ENCODE measurements around the gene USP1.

The USP1 gene

DNA sequence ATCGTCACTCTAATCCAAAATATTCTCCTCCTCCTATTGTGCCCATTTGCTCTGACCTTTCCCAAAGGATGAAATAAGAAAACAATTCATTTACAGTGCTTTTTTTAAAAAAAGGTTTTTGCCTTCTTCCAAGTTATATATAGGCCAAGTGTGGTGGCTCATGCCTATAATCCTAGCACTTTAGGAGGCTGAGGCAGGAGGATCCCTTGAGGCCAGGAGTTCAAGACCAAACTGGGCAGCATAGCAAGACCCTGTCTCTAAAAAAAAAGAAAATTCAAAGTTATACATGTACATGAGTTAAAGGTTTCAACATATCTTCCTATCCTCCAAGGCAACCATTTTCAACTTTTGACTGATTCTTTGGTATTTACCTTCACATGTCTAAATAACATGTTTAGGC, 10.1 kb upstream of the USP1 start:
- DNase-seq, result no peak

DNA sequence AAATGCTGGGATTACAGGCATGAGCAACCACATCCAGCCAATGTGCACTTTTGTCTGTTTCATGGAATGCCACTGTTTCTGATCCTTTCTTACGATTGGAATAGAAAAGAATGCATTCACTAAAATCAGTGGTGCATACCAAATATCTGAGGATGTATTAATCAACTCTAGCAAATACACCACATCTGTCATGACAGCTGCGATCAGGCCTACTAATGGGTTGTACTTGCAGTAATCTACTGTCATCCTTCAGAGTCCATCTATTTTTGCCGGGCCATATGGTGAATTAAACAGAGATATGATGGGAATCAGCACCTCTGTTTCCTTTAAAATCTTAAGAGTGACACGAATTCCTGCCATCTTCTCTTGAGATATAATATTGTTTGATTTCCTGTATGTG, 8.5 kb upstream of the USP1 start:
- no peak for DNase-seq

DNA sequence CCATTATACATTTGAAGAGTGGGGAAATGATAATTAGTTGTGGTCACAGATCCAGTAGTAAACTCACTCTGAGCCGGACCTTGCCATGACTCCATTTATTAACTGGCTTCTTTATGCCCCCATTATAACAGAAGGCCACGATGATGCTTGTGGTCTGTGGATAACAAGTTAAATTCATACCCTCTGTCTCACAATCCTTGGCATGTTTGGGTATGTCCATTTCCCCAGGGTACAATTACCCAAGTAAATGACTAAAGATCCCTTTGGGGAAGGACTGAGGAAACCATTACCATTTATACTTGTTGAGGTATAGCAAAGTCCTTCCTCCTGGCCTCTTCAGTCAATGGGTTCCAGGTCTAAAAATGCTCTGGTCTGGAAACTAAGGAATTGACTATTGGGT, 7.3 kb upstream of the USP1 start:
- DNase-seq, result no peak

DNA sequence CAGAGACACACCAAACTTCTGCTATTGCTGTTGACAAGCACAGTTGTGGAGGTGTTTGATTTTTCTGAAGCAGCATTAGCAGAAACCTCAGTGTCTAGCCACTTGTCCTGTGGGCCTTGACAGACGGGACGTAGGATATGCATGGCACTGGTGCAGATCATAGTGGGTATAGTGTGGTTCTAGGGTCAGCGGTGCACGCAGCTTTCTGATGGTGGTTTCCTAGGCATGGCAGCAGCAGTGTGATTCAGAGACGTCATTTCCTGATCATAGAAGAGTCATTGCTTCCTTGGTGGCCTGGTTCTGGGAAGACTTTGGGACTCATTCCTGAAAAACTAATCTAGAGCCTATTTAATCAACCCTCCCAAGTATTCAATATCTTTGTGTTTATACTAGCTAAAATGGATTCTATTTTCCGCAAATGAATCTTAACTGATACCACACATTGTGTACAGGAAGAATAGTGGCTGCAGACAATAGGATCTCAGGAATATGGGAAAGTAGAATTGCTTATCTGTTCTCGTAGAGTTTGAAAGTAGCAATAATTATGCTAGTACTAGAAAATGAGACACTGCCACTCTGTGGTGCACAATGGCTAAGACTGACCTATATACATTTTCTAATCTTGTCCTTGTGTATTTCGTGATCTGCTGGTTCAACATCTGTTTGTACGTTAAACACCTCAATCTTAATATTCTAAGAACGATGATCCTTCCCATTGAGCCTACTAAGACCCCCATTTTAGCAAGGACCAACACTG, 2.8 kb upstream of the USP1 start:
- no peak for DNase-seq

DNA sequence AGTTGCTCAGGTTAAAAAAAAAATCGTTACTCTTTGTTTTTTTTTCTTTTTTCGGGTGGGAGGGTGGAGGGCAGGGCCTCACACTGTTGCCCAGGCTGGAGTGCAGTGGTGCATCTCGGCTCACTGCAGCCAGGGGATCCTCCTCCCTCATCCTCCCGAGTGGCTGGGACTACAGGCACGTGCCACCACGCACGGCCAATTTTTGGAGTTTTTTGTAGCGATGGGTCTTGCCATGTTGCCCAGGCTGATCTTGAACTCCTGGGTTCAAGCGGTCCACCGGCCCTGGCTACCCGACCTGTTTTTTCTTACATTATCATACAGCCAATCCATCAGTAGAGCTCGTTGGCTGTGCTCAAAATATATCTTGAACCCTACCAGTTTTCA, 2.2 kb upstream of the USP1 start:
- DNase-seq, result no peak

DNA sequence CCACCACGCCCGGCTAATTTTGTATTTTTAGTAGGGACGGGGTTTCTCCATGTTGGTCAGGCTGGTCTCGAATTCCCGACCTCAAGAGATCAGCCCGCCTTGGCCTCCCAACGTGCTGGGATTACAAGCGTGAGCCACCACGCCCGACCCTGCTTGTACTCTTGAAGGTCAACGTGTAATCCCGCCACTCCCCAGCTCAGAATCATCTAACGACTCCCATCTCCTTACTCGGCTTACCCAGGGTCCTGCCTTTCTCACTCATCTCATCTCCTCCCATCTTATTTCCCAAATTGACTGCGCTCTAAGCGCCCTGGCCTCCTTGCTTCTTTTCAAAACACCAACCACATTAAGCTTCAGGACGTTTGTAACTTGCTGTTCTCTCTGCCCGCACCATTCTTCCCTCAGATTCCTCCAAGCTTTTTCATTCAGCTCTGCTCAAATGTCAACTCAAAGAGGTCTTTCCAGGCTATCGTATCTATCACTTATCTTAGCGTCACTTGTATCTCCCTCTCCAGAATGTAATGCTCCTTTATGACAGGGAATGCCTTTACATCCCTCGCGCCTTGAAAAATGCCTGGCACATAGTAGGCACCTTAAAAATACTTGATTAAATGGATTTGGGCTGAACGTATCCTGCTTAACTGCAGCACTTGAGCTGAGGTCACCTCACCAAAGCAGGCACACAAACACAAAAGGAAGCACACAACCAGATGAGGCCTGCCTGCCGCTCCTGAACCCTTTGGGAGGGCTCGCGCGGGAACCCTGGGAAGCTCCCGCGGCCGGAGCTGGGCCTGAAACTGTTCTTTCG, 1.4 kb upstream of the USP1 start:
- DNase-seq, result no peak

DNA sequence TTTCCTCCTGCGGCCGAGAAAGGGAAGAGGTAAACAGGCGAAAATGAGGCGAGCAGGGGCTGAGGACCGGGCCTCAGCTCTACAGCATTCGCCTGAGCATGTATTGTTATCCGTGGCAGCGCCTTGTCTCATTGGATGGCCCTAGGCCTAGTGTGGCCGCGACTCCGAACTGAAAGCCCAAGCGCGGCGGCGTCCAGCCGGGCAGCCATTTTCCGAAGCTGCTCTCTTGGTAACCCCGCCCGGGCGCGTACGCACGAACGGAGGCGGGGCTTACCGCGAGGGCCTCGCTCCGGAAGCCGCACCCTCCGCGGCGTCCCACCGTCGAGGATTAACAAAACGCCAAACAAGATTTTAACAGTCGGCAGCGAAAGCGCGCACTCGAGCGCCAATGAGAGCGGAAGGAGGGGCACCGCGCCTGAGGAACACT, 797 bp upstream of the USP1 start:
- DNase-seq, result no peak

DNA sequence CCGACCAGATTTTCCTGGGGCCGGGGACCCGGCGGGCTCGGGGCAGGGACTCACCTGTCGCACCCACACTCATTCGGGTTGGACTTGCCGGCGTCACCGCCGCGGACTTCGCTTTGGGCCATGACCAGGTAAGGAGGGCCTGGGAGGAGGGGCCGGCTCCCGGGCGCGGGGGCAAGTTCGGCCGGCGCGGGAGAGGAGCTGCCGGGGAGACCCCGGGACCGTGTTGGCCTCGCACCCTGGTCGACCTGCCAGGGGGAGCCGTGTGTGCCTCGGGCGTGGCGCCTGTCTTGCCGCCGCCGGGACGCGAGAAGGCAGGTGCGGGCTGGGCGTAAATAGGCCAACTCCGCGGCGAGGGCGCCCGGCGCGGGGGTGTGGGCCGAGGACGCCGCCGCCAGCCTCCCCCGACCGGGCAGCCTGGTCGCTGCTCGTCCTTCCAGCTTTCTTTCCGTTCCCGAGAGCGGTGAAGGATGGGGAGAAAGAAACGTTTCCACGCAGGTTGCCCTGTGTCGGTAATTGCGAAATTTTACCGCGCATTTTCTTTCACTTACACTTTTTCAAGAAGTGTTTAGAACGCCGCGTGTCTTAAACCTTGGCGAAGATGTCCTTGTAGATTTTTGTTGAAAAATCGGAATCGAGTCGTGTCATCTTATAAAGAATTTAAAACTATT, 558 bp downstream of the USP1 start:
- no peak for DNase-seq

DNA sequence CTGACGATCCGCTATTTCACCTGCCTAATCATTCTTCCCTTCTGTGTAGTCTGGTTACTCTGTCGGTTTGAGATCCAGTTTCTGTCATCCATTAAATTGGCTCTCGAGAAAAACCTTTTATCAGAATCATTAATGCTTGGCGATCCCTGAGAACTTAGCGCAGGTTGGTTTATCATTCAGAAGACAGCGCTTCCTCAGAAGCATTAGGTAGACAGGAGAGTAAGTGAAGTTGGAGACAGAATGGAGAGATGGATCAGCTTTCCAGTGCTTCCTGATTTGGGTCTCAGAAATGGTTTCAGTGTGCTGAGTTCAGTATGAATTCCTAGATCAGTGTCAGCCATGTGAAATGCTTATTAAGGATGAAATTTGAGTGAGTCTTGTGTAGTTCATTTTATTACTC, 1.3 kb downstream of the USP1 start:
- no peak for DNase-seq

DNA sequence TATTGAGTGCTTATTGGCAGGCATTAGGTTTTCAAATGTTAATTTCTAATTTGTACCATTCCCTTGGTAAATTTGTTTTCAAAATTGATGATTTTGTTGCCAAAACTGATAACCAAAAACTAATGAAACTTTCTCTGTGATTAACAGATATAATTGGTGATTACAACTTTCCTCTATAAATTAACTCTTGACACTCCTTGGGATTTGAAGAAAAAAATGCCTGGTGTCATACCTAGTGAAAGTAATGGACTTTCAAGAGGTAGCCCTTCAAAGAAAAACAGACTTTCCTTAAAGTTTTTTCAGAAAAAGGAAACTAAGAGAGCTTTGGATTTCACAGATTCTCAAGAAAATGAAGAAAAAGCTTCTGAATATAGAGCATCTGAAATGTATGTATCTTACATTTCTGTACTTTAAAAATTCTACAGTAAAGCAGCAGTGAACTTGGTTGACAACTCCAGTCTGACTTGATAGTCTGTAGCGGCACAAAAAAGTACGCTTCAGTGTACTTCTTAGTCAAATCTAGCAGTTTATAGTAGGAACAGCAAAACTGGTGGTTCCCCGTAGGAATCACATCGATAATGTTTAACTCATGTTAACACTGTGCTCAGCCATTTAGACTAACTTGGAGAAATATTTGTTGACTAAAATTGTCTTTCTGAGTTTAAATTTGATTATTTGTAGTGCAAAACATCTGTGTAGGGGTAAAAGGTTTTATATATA, 3.0 kb downstream of the USP1 start:
- no peak for DNase-seq

DNA sequence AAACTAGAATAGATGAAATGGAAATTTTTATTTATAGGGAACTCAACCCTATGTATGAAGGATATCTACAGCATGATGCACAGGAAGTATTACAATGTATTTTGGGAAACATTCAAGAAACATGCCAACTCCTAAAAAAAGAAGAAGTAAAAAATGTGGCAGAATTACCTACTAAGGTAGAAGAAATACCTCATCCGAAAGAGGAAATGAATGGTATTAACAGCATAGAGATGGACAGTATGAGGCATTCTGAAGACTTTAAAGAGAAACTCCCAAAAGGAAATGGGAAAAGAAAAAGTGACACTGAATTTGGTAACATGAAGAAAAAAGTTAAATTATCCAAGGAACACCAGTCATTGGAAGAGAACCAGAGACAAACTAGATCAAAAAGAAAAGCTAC, 7.9 kb downstream of the USP1 start:
- no peak for DNase-seq

DNA sequence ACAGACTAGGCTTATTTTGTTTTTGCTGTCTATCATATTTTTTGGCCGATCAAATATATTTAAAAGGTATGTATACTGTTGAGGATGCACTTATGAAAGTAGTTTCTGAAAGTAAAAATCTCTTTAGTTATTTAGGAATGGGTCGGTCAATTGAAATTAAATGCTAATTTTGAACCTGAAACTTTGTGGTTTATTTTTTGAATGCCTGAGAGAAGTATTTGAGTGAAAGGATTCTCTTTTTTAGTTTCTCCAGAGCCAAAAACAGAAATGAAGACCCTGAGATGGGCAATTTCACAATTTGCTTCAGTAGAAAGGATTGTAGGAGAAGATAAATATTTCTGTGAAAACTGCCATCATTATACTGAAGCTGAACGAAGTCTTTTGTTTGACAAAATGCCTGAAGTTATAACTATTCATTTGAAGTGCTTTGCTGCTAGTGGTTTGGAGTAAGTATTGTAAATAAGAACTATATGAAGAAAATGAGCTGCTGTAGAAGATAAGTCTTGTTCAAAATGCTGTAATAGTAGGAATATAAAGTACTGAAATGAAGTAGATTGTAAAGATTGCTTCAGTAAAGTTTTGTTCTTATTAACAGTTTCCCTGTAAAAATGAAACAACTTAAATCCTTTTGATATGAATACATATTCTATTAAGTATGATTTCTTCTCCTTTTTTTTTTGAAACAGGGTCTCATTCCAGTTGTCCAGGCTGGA, 11.5 kb downstream of the USP1 start:
- DNase-seq, result no peak

DNA sequence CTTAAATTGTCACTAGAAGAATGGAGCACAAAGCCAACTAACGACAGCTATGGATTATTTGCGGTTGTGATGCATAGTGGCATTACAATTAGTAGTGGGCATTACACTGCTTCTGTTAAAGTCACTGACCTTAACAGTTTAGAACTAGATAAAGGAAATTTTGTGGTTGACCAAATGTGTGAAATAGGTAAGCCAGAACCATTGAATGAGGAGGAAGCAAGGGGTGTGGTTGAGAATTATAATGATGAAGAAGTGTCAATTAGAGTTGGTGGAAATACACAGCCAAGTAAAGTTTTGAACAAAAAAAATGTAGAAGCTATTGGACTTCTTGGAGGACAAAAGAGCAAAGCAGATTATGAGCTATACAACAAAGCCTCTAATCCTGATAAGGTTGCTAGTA, 13.5 kb downstream of the USP1 start:
- no peak for DNase-seq

DNA sequence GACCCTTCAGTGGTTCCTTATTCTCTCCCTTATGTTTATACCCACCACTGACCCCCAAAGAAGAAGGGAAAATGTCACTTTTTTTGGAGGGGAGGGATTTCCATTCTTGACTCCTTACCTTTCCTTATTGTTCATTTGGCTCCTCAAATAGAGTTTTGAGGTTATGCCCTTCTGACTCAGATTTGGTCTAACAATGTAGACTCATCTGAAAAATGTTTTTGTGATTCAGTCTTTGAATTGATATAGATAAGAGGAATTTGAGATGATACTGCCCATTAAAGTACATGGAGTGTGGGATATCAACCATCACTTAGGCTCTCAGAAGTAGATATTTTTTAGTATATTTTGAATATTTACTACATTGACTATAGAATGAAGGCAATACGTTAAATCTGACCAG, 16.1 kb downstream of the USP1 start:
- no peak for DNase-seq

DNA sequence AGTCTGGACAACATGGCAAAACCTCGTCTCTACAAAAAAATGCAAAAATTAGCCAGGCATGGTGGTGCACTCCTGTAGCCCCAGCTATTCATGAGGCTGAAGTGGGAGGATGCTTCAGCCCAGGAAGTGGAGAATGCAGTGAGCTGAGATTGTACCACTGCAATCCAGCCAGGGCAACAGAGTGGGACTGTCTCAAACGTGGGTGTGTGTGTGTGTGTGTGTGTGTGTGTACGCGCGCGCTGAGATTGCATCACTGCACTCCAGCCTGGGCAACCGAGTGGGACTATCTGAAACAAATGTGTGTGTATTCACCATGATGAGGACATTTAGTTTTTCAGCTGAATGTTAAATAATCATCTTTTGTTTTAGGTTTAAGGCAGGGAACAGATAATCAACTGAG, 21.1 kb downstream of the USP1 start:
- no peak for DNase-seq

DNA sequence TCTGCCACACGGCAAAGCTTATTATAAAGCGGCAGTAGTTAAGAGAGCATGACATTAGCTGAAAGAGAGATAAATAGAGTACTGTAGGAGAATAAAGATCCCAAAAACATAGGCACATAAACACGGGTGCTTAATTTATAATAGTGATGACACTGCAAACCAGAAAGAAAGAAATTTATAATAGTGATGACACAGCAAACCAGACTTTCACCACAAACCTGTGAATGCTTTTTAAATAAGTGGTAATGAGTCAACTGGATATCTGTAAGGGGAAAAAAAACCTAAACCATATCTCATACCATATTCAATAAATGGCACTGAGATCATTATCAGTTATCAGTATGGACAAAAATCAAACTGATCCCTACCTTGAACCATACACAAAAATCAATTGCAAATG, 25.5 kb downstream of the USP1 start:
- DNase-seq, result no peak

DNA sequence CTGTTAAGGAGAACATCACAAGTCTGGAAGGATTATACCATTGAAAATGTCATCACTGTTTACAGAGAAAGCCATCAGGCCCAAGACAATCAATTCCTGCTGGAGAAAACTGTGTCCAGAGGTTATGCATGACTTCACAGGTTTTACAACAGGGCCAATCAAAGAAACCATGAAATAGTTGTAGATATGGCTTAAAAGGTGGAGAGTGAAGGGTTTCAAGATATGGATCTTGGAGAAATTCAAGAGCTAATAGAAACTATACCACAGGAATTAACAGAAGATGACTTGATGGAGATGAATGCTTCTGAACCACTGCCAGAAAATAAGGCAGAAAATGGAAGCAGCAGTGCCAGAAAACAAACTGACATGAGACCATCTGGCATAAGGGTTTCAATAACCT, 30.2 kb downstream of the USP1 start:
- no peak for DNase-seq

DNA sequence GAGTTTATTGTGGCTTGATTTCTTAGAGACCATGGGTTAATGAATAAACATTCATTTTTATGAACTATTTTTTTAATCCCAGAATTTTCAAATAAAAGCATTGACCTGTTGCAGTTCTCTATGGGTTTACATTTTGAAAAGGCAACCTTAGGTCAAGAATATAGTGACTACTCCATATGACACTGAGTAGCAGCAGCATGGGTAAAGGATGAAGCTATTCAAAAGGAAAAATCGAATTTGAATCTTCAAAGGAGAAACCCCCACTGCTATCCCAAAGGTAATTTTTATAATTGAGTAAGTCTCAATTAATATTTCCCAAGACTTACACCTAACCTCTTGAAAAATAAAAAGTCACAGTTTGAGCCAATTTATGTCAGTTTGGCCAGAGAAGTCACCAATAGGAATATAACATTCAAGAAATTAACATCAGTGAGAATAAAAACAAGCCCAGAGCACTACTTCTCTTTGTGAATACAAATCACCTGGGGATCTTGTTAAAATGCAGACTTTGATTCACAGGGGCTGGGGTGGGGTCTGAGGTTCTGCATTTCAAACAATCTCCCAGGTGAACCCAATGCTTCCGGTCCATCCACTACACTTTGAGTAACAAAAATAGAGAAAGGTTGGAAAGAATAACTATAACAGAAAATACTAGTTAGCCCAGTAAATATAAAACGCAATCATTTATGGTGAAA, 39.8 kb downstream of the USP1 start:
- DNase-seq, result no peak

DNA sequence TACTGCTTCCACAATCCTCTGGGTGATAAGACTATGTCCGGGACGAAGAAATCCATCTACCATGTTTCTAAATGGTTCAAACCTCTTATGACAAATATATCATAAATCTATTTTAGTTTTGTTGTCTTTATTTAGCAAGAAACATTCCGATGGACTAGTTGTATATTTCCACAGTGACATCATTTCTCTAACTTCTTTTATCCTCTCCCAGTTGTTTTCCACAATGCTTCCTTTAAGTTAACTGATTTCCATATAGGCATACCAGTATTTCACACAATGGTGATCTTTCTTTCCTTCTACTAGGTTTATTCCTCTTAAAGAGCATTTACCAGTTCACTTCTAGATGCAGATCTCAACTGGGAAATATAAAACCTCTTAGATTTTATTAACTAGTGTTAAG, 44.8 kb downstream of the USP1 start:
- DNase-seq, result no peak

DNA sequence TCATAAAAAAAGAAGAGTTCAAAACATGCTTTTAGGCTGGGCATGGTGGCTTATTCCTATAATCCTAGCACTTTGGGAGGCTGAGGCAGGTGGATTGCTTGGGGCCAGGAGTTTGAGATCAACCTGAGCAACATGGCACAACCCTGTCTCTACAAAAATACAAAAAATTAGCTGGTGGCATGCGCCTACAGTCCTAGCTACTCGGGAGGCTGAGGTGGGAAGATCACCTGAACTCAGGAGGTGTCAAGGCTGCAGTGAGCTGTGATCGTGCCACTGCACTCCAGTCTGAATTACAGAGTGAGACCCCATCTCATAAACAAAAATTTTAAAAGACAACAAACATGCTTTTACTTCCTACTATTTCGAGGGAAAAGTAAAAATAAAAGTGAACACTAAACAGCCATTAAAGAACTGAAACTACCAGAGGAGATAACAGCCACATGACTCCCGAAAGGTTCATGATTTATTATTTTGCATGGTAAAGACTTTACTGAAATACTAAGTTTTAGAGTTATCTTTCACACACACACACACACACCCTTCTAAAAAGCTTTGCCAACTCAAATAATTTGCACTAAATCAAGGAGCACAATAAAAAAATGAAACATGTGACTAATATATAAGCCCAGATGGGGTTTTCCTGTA, 48.1 kb downstream of the USP1 start:
- no peak for DNase-seq

DNA sequence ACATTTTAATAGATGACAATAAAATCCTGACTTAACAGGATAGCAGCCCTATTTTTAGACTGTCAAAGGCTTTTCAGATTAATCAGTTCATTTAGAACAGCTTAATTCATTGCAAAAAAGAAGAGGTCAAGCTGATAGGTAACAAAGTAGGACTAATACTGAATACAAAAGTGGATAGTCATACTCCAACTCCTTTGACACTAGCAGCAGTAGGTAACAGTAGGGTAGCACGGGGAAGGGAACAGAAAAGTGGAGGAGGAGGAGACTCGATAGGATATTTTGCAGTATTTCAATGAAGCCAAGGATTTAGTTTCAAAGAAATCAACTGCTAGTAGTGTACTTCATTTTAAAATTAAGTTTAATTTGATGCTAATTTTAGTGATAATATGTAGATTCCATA, 51.1 kb downstream of the USP1 start:
- no peak for DNase-seq

DNA sequence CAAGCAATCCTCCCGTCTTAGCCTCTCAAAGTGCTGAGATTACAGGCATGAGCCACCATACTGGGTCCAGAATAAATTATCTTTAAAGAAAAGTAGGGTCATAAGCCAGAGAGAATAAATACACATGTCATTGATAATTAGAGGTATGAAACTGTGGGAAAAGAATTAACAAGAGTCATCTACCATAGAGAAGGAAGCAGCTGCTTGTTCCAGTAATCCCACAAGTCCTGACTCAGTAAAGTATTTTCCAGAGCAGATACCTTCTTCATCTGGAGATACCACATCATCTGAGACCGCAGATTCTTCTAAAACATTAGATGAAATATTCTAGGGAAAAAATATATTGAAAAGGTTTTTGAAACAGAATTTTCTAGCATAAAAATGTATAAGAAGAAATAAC, 55.7 kb downstream of the USP1 start:
- DNase-seq, result no peak
